Kidney epithelial cell (primary cell): Measurements from ENCODE around the gene BEX3. TPM values are rescaled to one million over a fixed set of nuclear protein-coding genes. Genes with fewer than 3 reads are reported as not detected.

Experiments used
- DNase-seq: peaks from one replicate; pipeline ENCODE4 v3.0.0-alpha.2; 2010; ENCODE audit warnings: low read depth
- H3K27me3 ChIP-seq: 2 replicates; pipeline ENCODE4 v1.6.0; 2011; ENCODE audit warnings: low read length; ENCODE audit not compliant: control insufficient read depth, insufficient read depth
- H3K36me3 ChIP-seq: 2 replicates; pipeline ENCODE4 v1.5.1; 2011; ENCODE audit warnings: low read length; ENCODE audit not compliant: control insufficient read depth, insufficient read depth
- H3K4me3 ChIP-seq: 2 replicates; pipeline ENCODE4 v1.5.1; 2011; ENCODE audit warnings: low read depth, mild to moderate bottlenecking, control low read depth, low read length
- total RNA-seq: library from RNA; depleted of rRNA; stranded (reverse); fragments of >200 nt; gene quantifications from 2 replicates; pipeline ENCODE4 v1.2.3, GENCODE V29; 2015
- TF ChIP-seq, protein P1 (sequence below): IDR thresholded peaks from 2 replicates; pipeline ENCODE4 v1.5.1; 2011; ENCODE audit warnings: mild to moderate bottlenecking, moderate library complexity, low read length, control low read depth, inconsistent platforms; ENCODE audit not compliant: insufficient read depth, poor library complexity, severe bottlenecking

The BEX3 gene
- total RNA-seq, 1 donor from 2014 or later = 164 TPM

DNA sequence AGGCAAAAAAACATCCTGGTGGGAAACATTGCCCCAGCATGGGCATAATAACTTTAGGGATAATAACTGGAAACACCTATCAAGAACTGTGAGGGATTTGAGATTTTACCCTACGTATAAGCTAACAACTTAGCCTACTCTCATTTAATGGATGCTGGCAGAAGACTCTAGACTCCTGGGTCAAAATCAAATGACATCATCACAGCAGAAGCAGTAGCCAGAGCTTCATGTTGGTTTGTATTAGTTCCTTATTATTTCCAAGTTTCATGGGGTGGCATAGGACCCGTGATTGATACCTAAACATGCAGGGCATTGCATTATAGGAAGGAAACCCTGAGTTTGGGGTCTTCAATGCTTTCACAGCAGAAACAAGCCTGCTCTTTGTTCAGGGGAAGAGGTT is 15.4 kb upstream of the BEX3 start:
- TF ChIP-seq, protein P1, sequence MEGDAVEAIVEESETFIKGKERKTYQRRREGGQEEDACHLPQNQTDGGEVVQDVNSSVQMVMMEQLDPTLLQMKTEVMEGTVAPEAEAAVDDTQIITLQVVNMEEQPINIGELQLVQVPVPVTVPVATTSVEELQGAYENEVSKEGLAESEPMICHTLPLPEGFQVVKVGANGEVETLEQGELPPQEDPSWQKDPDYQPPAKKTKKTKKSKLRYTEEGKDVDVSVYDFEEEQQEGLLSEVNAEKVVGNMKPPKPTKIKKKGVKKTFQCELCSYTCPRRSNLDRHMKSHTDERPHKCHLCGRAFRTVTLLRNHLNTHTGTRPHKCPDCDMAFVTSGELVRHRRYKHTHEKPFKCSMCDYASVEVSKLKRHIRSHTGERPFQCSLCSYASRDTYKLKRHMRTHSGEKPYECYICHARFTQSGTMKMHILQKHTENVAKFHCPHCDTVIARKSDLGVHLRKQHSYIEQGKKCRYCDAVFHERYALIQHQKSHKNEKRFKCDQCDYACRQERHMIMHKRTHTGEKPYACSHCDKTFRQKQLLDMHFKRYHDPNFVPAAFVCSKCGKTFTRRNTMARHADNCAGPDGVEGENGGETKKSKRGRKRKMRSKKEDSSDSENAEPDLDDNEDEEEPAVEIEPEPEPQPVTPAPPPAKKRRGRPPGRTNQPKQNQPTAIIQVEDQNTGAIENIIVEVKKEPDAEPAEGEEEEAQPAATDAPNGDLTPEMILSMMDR = no peak
- no peaks in the 10 kb centered on the region for H3K36me3 ChIP-seq
- no peak overlapping the region for H3K4me3 ChIP-seq
- H3K27me3 ChIP-seq = no peaks in the 10 kb centered on the region
- no peak for DNase-seq

DNA sequence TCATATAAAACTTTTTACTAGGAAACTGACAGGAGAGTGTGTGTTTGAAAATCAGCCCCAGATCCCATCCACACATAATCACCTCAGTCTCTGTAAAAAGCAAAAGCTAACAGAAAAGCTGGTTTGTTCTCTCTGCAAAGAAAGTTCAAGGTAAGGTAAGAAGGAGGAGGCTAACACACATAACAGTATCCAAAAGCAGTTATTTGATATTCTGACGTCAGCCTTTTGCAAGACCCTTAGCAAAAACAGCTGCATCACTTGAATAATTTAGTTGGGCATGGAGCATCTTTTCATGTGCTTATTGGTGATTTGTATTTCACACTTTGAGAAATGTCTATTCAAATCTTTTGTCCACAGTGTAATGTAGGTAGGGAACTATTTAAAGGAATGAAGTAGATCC is 14.5 kb upstream of the BEX3 start:
- TF ChIP-seq, protein P1 = no peak
- H3K27me3 ChIP-seq = no peaks in the 10 kb centered on the region
- no peak overlapping the region for H3K4me3 ChIP-seq
- DNase-seq = no peak
- H3K36me3 ChIP-seq = no peaks in the 10 kb centered on the region

DNA sequence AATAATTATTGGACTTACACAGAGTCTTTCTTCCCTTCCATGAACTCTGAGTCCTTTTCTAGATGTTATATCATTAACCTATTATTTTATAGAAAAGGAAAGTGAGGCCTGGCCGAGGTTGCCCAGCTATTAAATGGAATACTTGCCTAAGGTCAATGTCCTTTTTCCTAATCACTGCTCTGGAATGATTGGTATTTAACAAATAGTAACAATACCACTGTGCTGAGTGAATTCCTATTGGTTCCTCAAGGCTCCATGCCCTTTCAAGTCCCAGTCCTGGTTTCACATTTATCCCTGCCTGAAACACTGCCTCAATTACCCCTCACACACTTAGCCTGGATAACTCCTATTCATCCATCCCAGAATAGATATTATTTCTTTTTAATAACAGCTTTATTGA is 13.9 kb upstream of the BEX3 start:
- Histone ChIP-seq H3K27me3 (no peaks in the 10 kb centered on the region), H3K36me3 (no peaks in the 10 kb centered on the region), H3K4me3 (no peak overlapping the region)
- TF ChIP-seq, protein P1 = no peak
- peak; percentile 23 for DNase-seq

DNA sequence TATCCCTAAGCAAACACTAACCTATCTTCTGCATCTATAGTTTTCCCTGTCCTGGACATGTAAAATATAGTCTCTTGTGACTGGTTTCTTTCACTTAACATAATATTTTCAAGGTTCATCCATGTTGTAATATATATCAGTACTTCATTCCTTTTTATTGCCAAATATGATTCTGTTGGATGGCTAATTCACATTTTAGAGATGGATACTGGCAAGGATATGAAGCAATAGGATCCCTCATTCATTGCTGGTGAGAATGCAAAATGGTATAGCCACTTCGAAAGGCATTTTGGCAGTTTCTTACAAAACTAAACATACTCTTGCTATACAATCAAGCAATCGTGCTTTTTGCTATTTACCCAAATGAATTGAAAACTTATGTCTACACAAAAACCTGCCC is 13.3 kb upstream of the BEX3 start:
- TF ChIP-seq, protein P1 = no peak
- no peak for DNase-seq
- no peaks in the 10 kb centered on the region for H3K27me3 ChIP-seq
- H3K4me3 ChIP-seq = no peak overlapping the region
- H3K36me3 ChIP-seq = no peaks in the 10 kb centered on the region

DNA sequence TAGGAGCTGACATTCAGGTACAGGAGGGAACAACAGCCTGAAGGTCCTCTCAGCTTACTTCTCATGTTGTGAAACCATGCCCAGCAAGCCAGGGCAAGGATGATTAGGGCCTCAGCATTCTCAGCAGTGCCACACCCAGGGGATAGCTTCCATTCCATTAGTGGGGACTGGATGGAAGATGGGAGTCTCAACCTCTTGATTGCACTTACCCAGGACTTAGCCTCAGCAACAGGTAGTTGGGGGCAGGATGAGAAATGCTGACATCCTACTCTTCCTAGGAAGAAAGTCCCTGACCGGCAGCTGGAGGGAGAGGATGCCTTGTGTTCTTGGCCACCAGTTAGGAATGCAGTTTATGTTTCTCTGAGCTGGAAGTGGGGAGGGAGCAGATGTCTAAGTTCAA is 8.8 kb upstream of the BEX3 start:
- H3K36me3 ChIP-seq = no peaks in the 10 kb centered on the region
- no peaks in the 10 kb centered on the region for H3K27me3 ChIP-seq
- DNase-seq = no peak
- H3K4me3 ChIP-seq = no peak overlapping the region
- TF ChIP-seq, protein P1 = no peak

DNA sequence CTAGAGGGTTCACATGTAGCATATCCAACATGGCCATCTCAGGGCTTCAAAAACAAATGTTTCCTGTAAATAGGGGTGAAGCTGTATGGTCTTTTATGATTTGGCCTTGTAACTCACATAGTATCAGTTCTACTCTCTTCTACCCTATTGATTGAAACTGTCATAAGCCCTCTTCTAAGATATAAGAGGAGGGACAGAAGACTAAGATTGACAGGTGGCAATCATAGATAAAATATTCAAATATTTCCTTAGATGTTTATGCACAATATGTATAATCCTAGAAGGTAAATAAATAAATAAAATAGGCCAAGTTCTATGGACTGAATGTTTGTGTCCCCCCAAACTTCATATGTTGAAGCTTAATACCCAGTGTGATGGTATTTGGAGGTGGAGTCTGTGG is 6.9 kb upstream of the BEX3 start:
- no peaks in the 10 kb centered on the region for H3K27me3 ChIP-seq
- TF ChIP-seq, protein P1 = no peak
- no peaks in the 10 kb centered on the region for H3K36me3 ChIP-seq

More for the DNA sequence above, 6.9 kb upstream of the BEX3 start:
- H3K4me3 ChIP-seq = no peak overlapping the region
- DNase-seq = no peak
